Fibroblast of pulmonary artery (primary cell): ENCODE measurements around the gene CFHR5.

Source experiments
- DNase-seq: peaks from one replicate; pipeline ENCODE4 v3.0.0-alpha.2; 2010; ENCODE audit warnings: low read depth
- H3K4me3 ChIP-seq: replicated peaks from 2 replicates; pipeline ENCODE4 v1.5.1; 2011; ENCODE audit warnings: low read depth, mild to moderate bottlenecking, control low read depth, low read length, moderate library complexity
- TF ChIP-seq, protein P1 (sequence below): IDR thresholded peaks from 2 replicates; pipeline ENCODE4 v1.5.1; 2011; ENCODE audit warnings: mild to moderate bottlenecking, control low read depth, low read length, inconsistent platforms; ENCODE audit errors: missing control alignments

The CFHR5 gene

GRCh38 chr1:197001828-197002227 is 24.5 kb downstream of the CFHR5 start:
- no peak overlapping the region for H3K4me3 ChIP-seq
- no peak for DNase-seq
- TF ChIP-seq, protein P1, sequence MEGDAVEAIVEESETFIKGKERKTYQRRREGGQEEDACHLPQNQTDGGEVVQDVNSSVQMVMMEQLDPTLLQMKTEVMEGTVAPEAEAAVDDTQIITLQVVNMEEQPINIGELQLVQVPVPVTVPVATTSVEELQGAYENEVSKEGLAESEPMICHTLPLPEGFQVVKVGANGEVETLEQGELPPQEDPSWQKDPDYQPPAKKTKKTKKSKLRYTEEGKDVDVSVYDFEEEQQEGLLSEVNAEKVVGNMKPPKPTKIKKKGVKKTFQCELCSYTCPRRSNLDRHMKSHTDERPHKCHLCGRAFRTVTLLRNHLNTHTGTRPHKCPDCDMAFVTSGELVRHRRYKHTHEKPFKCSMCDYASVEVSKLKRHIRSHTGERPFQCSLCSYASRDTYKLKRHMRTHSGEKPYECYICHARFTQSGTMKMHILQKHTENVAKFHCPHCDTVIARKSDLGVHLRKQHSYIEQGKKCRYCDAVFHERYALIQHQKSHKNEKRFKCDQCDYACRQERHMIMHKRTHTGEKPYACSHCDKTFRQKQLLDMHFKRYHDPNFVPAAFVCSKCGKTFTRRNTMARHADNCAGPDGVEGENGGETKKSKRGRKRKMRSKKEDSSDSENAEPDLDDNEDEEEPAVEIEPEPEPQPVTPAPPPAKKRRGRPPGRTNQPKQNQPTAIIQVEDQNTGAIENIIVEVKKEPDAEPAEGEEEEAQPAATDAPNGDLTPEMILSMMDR, result no peak

DNA sequence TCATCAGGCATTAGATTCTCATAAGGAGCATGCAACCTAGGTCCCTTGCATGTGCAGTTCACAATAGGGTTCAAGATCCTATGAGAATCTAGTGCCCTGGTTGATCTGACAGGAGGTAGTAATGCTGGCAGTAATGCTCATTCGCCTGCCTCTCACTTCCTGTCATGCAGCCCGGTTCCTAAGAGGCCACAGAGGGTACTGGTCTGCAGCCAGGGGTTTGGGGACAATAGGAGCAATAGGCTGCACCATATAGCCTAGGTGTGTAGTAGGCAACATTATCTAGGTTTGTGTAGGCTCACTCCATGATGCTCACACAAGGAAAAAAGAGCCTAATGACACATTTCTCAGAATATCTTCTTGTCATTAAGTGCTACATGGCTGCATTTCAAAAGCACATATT is 25.8 kb downstream of the CFHR5 start:
- TF ChIP-seq, protein P1, result no peak
- no peak for DNase-seq
- no peak overlapping the region for H3K4me3 ChIP-seq

DNA sequence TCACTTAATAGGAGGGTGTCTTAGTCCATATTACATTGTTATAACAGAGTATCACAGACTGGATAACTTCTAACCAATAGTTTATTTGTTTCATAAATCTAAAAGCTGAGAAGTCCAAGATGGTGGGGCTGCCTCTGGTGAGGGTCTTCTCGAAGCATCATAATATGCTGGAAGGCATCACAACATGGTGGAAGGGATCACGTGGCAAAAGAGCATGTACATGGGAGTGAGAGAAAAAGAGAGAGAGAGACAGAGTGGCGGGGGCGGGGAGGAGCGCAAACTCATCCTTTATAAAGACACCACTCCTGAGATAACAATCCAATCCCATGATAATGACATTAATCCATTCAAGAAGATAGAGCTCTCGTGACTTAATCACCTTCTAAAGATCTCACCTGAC is 31.5 kb downstream of the CFHR5 start:
- no peak overlapping the region for H3K4me3 ChIP-seq
- DNase-seq, result no peak
- TF ChIP-seq, protein P1, result no peak

GRCh38 chr1:197011614-197012013 is 34.3 kb downstream of the CFHR5 start:
- no peak overlapping the region for H3K4me3 ChIP-seq
- TF ChIP-seq, protein P1, result no peak
- DNase-seq, result no peak

- DNase-seq, result no peak
- TF ChIP-seq, protein P1, result no peak
- H3K4me3 ChIP-seq, result no peak overlapping the region
These were observed 35.9 kb downstream of the CFHR5 start for GRCh38 chr1:197013234-197013633.

DNA sequence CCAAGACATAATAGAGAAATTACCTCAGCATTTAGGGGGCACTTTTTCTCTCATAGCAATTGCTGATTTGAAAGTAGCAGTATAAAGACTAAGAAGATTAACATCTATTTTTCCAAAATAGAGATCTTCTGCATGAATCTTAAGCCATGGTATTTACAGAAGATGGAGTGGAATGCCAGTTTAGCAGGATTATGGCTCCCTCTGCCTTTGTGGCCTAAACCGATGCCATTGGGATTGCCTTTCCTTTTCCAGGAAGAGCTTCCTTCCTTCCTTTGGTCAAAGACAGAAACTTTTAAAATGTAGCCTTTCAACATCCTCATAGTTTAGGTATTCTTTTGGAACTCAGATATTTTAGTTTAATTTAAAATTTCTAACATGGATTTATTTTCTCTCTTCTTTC is 39.4 kb downstream of the CFHR5 start:
- H3K4me3 ChIP-seq, result no peak overlapping the region
- TF ChIP-seq, protein P1, result no peak
- DNase-seq, result no peak

GRCh38 chr1:197017558-197018146 is 40.3 kb downstream of the CFHR5 start:
- TF ChIP-seq, protein P1, result no peak
- no peak overlapping the region for H3K4me3 ChIP-seq
- DNase-seq, result peak; percentile 6
